ENCODE data around the gene RPL21.

DNA sequence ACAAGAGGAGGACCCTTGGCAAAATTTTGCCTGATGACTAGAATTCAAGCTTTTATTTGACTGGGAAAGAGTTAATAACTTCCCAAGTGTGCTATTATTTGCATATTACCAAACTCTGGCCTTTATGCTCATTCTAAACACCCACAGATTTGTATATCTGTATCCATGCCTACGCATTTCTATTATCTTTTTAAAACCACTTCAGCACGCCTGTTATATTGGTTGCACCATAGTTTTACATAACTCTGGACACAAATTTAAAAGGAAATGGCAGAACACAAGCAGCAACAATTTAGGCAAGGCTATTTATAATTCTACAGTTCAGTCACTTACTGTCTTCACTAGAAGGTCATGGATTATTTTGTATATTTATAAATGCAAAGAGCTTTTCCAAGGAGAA is 15.6 kb downstream of the RPL21 start:
- TF ChIP-seq, protein P1, sequence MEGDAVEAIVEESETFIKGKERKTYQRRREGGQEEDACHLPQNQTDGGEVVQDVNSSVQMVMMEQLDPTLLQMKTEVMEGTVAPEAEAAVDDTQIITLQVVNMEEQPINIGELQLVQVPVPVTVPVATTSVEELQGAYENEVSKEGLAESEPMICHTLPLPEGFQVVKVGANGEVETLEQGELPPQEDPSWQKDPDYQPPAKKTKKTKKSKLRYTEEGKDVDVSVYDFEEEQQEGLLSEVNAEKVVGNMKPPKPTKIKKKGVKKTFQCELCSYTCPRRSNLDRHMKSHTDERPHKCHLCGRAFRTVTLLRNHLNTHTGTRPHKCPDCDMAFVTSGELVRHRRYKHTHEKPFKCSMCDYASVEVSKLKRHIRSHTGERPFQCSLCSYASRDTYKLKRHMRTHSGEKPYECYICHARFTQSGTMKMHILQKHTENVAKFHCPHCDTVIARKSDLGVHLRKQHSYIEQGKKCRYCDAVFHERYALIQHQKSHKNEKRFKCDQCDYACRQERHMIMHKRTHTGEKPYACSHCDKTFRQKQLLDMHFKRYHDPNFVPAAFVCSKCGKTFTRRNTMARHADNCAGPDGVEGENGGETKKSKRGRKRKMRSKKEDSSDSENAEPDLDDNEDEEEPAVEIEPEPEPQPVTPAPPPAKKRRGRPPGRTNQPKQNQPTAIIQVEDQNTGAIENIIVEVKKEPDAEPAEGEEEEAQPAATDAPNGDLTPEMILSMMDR (IDR thresholded peaks at IDR 0.05), result no peak
- TF ChIP-seq POLR2A (IDR thresholded peaks at IDR 0.05), result no peak
